ENCODE measurements around the gene ARHGEF18.

- TF ChIP-seq CTCF (conservative IDR thresholded peaks at IDR 0.05) (no peak; the same call in 1 of the 2 replicates), EZH2 (IDR thresholded peaks at IDR 0.05; ENCODE audit: low read depth) (no peak)
Measured at GRCh38 chr19:7394731-7395359, 46.1 kb downstream of the ARHGEF18 start.
